Activated T-helper 1 cell treated with anti-CD3 and anti-CD28 coated beads, Interleukin-2, amount 50 U/mL, for 16 hours (primary cell): Measurements from ENCODE around the gene PDE2A.
A peak's percentile ranks its signal among the peaks of the same experiment; 100 is the strongest.

ENCODE experiments used
- DNase-seq, 2 donors: peaks; one replicate each; pipeline ENCODE4 v3.0.0-alpha.2; 2020; ENCODE audit warnings: low read depth in 1 of 2, low spot score in 1 of 2

Gene PDE2A

DNA sequence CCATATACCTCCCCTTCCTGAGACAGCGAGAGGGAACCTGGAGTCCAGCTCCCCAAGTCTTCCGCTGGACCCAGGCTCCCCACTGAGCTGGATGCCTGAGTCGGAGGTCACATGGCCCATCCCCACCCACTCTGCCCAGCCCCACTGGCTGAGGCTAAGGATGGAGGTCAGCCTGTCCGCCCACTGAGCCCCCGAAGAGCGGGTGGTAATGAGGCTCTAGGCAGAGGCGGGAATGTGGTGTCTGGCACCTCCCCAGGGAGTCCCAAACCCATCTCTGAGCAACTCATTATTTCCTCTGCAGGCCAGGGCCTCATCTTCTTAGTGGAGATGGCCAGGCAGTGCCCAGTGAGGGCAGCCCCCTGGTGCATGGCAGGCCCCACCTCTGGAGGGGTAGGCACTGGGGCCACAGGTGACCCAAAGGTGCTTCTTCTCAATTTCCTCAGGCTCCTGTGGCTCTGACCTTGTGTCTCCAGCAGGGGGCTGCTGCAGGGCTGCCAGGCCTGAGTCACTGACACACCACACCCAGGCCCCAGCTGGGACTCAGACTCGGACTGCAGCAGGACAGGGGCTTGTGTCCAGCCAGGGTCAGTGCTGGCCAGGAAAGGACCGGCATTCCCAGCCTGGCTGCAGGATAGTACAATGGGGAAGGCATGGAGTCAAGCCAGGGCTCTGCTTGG, 10.2 kb upstream of the PDE2A start:
- no peak for DNase-seq

DNA sequence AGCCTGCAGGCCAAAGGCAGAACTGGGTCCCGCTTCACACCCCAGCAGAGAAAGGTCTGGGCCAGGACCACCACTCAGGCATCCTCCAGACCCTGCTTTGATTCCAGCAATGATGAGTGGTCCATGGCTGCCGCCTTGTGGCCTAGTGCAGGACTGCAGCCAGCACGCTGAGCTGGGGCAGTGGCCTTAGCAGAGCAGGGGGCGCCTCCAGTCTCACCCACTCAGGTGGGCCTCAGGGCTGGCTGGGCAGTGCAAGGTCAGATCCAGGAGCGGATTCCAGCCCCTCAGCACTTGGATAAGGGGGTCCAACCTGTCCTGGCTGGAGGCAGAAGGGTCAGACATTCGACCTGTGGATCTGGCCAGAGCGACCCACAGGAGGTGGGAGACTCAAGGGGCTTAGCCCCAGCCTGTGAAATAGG, 9.6 kb upstream of the PDE2A start:
- DNase-seq: peak; percentile 38 to 51

DNA sequence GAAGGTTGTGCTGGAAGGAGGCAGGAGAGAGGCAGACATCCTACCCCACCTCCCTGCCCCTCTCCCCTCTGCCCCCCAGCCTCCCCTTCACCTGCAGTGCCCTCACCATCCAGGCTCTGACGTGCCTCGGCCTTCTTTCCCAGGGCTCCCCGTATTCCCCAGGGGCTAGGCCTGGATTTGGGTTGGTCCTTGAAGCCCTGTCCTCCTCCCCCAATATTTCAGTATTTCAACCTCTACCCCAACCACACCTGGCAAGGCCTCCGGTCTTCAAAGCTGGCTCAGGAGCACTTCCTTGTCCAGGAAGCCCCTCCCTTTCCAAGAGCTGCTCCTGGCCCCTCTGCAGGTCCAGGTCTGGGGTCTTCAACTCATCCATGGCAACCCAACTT, 8.6 kb upstream of the PDE2A start:
- no peak for DNase-seq

DNA sequence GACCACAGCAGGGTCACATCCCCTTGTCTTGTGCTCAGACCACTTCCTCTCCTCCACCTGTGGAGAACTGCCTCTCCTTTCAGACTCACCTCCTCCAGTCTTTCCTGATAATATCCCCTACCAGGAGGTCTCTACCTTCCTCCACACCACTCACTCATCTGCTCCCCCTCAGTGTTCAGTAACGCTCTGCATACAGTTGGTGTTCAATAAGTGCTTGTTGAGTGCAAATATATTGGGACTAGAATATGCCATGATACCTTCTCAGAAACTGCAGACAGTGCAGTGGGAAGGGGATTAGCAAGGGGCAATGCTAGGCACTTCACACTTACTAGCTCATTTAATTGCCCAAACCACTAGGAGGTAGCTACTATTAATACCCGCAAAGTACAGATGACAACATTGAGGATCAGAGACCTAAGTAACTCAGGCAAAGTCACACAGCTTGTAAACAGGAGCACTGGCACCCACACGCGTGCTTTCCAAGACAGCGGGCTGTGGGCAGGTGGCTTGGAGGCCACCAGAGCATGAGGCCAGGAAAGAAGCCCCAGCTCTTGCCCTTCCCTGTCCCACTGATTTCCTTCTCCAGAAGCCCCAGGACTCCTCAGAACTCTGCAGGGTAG, 8.1 kb upstream of the PDE2A start:
- no peak for DNase-seq

DNA sequence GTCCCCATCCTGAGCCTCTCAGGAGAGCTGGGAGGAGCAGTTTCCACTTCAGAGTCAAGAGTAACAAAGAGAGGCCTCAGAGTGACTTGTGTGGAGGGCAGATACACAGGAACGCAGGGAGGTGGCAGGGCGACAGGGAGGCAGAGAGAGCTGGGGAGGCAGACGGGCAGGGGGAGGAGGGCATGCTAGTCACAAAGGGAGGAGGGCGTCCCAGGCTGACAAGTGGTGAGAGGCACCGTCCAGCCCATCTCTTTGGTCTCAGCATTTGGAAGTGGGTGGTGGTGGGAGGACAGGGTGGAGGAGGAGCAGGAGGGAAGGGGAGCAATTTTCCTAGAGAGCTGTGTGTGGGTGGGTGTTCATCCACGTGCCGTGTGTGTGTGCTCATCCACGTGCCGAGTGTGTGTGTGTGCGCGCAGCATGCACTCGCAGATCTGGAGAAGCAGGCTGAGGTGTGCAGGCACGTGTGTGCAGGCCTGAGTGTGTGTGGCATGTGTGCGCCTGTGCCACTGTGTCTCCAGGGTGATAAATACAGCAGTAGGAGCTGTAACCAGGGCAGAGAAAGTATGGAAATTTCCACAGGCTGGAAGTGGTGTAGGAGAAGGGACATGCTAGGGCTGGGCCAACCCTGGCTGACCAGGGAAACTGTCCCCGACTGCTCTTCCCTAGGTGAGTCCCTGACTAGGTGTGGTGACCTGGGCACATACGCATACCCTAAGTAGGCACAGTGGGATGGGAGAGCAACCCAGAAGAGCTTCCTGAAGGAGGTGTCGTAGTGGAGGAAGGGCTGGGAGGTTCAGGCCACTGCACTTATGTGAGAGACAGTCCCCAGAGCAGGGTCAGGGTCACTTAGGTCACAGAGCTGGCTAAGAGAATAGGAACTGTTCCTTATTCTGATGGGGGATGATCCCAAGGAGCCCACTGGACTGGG, 7.3 kb upstream of the PDE2A start:
- DNase-seq: no peak

DNA sequence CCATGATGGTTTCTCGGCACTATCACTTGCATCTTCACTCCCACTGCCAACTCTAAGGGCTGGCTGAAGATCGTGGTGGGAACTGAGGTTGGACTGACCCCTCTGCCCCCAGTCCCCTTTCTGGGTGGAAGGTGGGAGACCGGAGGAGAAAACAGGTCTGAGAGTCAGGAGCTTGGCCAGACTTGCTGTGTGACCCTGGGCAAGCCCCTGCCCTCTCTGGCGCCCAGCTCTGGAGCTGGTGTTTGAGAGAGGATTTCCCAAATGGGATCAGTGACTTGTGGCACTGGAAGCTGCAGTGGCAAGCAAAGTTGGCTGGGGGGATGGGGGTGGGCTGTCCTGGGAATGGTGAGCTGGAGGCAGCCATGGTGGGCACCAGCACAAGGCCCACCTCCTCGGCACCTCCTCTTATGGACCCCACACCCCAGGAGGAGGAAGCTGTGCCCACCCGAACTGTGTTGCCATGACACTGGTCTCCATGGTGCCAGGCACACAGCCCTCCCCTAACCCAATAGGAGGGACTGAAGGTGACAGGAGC, 6.5 kb upstream of the PDE2A start:
- DNase-seq: no peak

DNA sequence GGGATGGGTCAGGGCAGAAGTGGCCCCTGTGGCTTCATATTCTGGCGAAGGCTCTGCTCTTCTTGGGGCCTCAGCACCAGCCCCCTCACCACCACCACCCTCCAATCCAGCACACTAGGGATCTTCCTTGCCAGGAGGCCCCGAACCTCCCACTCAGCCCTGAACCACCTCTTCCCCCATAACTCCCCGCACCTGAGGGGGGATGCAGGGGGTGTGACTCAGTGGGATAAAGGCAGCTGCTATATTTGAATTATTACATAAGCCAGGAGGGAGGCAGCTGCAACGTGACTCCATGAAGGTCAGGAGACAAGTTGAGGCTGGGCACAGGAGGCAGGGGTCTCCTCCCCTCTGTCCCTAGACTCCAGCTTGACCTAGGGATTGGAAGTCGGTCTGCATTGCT, 5.6 kb upstream of the PDE2A start:
- no peak for DNase-seq

DNA sequence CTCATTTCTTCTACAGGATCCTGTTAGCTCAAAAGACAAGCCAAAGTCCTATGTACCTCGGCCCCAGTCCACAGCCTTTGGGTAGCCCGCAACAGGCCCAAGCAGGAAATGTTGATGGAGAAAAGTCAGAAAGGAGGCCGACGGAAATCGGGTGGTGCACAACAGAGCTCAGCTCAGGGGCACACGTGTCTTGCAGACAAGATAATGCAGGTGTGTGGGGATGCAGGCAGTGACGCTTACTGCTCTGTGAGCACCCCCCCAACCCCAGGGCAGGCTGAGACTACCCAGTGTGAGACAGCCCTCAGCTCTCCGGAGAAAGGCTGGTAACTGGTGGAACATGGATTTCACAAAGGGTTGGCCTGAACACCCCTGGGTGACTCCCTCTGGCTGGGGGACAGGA, 4.3 kb upstream of the PDE2A start:
- DNase-seq: no peak

DNA sequence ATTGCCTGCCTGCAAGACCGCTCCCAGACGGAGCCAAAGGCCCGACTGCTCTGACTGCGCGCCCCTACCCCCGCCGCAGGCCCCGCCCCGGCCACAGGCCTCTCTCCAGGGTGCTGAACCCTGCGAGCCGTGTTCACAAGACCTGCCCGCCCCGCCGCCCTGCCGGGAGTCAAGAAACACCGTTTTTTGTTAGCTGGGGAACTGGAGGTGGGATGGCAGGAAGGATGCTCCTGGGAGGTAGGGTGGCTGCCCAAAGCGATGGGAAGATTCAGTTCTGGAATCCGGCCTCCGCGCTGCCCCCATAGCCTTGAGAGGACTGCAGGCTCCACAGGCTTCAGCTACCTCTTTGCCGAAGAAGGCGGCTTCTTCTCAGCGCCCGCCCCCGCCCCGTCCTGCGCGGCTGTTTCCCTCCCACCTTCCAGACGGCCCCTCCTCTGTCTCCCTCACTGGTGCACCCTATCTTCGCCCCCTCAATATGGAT, 2.7 kb upstream of the PDE2A start:
- DNase-seq: peak; percentile 37 to 39

DNA sequence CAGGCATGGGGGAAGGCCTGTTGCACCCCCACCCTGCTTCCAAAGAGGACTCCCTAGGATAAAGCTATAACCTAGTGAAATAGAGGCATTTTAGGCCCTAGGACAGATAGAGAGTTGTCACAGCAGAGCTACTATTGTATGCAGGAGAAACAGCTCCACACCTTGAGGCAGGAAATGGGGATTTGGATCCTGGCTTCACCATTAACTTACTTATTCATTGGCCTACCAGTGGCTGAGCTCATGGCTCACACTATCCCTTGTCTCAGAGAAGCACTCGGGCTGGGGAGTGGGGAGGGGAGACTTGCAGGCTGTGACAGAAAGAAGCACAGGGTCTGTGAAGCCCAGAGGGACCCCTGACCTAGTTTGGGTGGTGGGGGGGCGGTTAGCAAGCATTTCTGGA, 999 bp upstream of the PDE2A start:
- DNase-seq: no peak

DNA sequence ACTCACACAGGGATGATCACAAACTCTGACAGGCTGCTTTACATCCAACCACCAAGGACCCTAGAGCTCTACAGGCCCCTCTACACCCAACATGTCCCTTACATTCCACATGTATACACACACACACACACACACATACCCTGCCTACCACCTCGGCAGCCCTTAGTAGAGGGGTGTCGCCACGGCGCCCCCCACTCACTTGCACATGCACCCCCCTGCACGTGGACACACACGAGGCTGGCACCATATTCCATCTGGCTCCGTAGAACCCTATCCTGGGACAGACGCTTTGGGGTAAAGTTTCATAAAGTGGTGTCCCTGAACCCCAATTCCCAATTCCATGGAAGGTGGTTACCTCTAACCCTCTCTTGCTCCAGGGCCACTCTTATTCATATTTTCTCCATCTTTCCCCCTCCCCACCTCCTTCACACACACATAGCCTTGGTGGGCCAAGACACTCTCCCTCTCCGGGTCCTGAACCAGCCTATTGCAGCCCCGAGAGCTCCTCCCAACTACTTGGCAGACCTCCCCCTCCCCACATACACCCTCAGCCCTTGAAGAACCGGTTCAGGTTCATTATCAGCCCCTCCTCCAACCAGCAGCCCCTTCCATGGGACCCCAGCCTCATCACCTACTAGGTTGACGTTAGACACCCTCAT, 809 bp downstream of the PDE2A start:
- no peak for DNase-seq

DNA sequence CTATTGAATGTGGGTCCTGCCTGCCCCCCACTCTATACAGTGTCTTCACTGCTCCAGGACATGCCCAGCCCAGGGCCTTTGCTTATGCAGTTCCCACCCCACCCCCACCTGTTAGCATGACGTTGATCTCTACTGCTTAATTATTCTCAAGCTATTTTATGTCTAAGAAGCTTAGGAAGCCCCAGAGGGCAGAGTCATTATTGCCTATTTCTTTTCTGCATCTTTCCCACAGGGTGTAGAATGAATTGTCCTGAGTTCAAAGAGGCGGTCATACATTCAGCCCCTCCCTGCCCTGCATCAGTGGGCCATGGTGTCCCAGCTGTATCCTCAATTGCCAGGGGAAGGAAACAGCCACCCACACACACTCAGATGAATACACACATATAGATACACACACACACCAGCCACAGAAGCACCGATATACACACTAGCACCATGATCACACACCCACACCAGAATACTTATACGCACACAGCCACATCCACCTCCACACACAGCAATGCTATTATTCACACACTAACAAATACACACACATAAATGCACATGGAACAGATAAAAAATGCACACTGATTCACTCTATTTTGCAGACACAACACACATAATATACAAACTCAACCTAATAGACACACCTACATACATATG, 1.5 kb downstream of the PDE2A start:
- no peak for DNase-seq

DNA sequence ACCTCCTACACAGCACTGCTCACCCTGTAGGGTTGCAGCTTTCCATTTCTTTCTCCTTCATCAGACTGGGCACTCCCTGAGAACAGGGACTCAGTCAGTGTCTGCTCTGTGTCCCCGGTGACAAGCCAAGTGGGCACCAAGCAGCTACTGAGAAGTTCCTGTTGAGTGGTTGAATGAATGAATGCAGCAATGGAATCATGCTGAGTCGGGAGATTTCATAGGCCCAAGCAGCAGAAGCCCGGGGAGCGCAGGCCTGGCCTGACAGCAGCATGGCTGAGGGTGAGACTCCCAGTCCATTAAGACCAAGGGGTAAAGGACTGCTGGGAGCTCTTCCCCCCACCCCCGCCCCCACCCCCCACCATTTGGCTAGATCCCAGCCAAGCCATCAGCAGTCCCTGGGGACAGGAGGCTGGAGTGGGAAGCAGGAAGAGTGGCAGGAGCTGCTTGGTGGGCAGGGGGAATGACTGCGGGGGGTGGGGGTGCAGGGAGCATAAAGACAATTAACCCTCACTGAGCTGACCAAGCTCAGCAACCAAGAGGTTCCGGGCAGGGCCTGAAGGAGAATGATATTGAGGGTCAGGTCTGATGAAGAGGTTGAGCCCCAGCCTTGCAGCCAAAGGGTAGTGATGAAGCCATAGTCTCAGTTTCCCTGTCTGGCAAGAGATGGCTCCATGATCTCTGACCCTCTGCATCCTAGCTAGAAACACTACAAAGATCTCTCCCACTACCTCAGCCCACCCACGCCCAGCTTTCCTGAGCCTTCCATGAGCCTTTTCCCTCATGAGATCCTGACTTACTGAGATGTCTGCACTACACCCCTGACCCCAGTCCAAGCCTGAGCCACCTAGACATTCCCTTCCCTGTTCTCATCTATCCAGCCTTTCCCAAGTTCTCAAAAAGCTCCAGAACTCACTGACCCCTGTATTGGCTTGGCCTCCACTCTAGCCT, 2.8 kb downstream of the PDE2A start:
- no peak for DNase-seq

DNA sequence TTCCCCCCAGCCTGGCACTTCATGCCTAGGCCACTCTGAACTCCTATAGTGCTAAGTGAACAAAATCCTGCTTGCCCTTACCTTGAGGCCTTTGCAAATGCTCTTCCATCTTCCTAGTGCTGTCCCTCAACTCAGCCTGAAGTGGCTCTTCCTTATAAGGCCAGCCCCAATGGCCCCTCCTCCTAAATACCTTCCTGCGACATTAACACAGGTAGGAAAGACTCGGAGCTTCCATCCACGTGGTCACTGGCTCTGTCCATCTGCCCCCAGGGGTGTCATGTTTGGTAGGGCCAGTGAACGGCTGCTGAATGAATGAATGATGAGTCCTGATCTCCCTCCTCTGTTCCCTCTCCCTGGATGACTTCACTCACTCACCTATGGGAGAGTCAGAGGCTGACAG, 4.2 kb downstream of the PDE2A start:
- no peak for DNase-seq

DNA sequence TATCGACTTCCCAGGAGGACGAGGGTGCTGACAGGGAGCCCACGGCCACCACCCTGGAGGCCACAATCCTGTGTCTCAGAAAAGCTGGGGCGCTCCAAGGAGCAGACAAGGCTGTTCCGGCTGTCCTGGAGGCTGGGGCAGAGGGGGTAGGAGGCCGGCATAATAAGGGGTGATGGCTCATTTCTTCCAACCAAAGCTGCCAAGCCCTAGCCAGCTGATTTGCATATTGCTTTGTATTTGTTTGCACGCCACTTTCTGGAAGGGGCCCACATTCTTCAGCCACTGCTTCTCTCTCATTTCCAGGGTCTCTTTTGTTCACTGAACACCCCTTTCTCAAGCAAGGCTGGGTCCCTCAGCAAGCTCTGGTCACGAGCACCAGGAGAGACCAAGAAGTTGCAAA, 4.7 kb downstream of the PDE2A start:
- no peak for DNase-seq

DNA sequence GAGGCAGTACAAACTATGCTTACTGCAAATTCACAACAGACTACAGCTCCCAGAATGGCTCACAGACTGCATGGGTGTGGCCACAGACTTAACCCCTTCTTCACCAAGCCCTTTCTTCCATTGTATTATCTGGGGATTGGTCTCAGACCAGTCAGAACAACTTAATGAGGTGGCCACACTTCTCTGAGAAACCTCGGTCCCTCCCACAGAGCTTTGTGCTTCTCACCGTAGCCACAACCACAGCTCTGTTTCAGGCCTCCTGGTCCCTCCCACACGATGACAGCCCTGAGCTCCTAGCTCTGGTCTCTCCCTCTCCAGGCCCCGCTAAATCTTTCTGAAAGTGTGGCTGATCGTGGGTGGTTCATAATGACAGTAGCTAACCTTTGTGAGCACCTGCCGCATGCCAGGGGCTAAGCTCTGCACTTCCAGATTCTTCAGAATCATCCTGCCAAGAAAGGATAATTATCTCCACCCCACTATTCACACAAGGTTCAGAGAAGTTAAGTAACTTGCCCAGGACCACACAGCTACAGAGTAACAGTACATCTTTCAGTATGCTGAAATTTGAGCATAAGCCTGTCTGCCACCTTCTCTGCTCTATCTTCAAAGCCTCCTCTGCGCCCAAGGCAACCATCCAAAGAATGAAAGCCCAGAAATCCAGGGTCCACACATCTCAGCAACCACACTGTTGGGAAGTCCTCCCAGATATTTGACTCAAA, 5.4 kb downstream of the PDE2A start:
- DNase-seq: no peak

DNA sequence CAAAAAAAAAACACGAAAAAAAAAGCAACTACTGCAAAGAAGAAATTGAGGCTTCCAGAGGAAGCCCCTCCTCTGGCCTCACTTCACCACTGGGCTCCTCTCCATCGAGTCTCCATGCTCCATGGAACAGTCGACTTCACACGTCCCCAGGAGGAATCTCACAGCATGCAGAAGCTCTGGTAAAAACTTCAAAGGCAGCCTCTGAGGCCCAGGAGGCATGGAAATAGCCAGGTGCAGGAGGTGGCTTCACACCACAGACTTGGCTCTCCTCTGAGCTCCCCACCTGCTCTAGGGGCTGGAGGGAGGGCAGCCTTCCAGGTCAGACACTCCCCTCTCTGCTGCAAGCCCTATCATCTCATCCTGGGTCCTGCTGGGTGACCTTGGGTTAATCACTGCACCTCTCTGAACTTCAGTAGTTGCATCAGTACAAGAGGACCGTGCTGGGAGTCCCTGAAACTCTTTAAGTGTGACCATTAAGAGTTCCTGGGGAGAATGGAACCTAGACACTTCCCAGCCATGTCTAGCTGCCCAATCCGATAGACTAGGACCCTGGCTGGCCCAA, 8.2 kb downstream of the PDE2A start:
- no peak for DNase-seq

DNA sequence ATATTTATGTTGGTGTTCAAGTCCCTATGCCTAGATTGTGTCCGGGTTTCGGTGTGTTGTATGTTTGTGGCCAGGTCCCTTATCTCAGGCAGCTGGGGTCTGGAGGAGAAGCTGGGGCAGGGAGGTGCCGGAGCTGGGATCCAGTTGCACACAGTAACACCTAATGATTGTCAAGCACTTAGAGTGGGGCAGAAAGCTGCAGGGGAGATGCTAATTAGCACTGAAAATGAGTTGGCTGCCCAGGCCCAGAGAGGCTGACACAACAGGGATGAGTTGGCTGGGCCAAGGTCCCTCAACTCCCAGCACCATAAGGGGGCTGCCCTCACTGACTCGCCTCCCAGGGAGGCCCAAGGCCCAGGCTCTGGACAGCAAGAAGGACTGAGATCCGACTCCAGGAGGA, 12.2 kb downstream of the PDE2A start:
- no peak for DNase-seq

DNA sequence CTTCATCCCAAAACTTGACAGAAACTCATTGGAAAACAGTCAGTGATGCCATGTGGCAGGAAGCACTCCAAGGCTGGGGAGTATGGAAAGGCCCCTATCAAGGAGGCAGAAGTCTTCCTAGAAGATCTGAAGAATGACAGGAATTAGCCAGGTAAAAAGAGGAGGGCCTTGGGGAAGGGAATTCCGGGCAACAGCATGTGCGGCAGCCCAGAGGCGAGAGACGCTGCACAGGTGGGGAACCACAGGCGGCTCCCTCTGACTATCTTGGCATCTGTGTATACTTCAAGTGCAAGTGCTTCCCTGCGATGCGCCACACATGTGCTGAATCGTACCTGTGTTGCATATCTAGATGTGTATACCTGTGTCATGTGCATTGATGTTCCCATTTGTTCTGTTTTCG, 12.7 kb downstream of the PDE2A start:
- no peak for DNase-seq
